GM23248 (cell line): ENCODE data around the gene ZSCAN9. TPM values are rescaled to one million over a fixed set of nuclear protein-coding genes. Genes with fewer than 3 reads are reported as not detected.

Source experiments
- DNase-seq: peaks from one replicate; pipeline ENCODE4 v3.0.0-alpha.2; 2015
- H2AFZ ChIP-seq: fragments of 200-600 bp; sonication (generic); 2 replicates; pipeline ENCODE4 v1.6.1; 2016; ENCODE audit warnings: antibody characterized with exemption
- H3F3A ChIP-seq: fragments of 200-600 bp; sonication (generic); 2 replicates; pipeline ENCODE4 v1.6.1; 2016; ENCODE audit warnings: mild to moderate bottlenecking, antibody characterized with exemption, mixed run types; ENCODE audit not compliant: insufficient read depth
- H3K27ac ChIP-seq: fragments of 200-600 bp; sonication (generic); 2 replicates; pipeline ENCODE4 v1.5.1; 2016; ENCODE audit warnings: mild to moderate bottlenecking
- H3K27me3 ChIP-seq: fragments of 200-600 bp; sonication (generic); replicated peaks from 2 replicates; pipeline ENCODE4 v1.6.1; 2016; ENCODE audit warnings: mild to moderate bottlenecking; ENCODE audit not compliant: insufficient read depth
- H3K36me3 ChIP-seq: fragments of 200-600 bp; sonication (generic); 2 replicates; pipeline ENCODE4 v1.6.1; 2016; ENCODE audit warnings: low read depth, mild to moderate bottlenecking
- H3K4me1 ChIP-seq: fragments of 200-600 bp; sonication (generic); 2 replicates; pipeline ENCODE4 v1.6.1; 2016; ENCODE audit warnings: mild to moderate bottlenecking; ENCODE audit not compliant: insufficient read depth
- H3K4me2 ChIP-seq: fragments of 200-600 bp; sonication (generic); one replicate; pipeline ENCODE4 v1.6.1; 2016; ENCODE audit warnings: mild to moderate bottlenecking; ENCODE audit not compliant: unreplicated experiment
- H3K4me3 ChIP-seq: fragments of 200-600 bp; sonication (generic); 2 replicates; pipeline ENCODE4 v1.5.1; 2016; ENCODE audit warnings: mild to moderate bottlenecking
- H3K79me2 ChIP-seq: fragments of 200-600 bp; sonication (generic); 2 replicates; pipeline ENCODE4 v1.6.1; 2016; ENCODE audit warnings: mild to moderate bottlenecking; ENCODE audit not compliant: insufficient read depth
- H3K9ac ChIP-seq: fragments of 200-600 bp; sonication (generic); 2 replicates; pipeline ENCODE4 v1.6.1; 2016; ENCODE audit warnings: mild to moderate bottlenecking
- H3K9me2 ChIP-seq: fragments of 200-600 bp; sonication (generic); 2 replicates; pipeline ENCODE4 v1.6.1; 2016; ENCODE audit warnings: mixed run types, mild to moderate bottlenecking, moderate library complexity; ENCODE audit not compliant: insufficient read depth
- H3K9me3 ChIP-seq: fragments of 200-600 bp; sonication (generic); one replicate; pipeline ENCODE4 v1.6.1; 2017; ENCODE audit warnings: low read depth
- H4K20me1 ChIP-seq: fragments of 200-600 bp; sonication (generic); 2 replicates; pipeline ENCODE4 v1.6.0; 2016; ENCODE audit not compliant: insufficient read depth
- EZH2 ChIP-seq: fragments of 200-600 bp; sonication (generic); IDR thresholded peaks from 2 replicates; pipeline ENCODE4 v1.6.1; 2018; ENCODE audit warnings: antibody characterized with exemption, mild to moderate bottlenecking; ENCODE audit not compliant: insufficient read depth, poor library complexity, severe bottlenecking
- EZH2phosphoT487 ChIP-seq: fragments of 200-600 bp; sonication (generic); IDR thresholded peaks from 2 replicates; pipeline ENCODE4 v1.6.1; 2018; ENCODE audit warnings: antibody characterized with exemption, moderate library complexity, mild to moderate bottlenecking, low read depth; ENCODE audit not compliant: insufficient read depth
- WGBS, 2 experiments: methylation state at CpG; one replicate each; pipeline ENCODE4 v1.1.6; 2015 to 2017; ENCODE audit warnings: low lambda C conversion rate in 2 of 2, low coverage in 1 of 2; ENCODE audit errors: missing lambda C conversion rate in 2 of 2; 5-methylcytosine and 5-hydroxymethylcytosine counted together
- in situ Hi-C: fragments of 300-500 bp; cut with MboI; formaldehyde crosslinking; loops from 2 replicates; pipeline ENCODE4 v1.15.0; 2020
- polyA plus RNA-seq: library from polyadenylated mRNA; unstranded; fragments of >200 nt; fragmentation: Nextera tagmentation; extraction: Ambion mirVana; gene quantifications from 2 replicates; pipeline ENCODE4 v1.2.1, GENCODE V29; 2016
- total RNA-seq: library from RNA; depleted of rRNA; stranded (reverse); fragments of >200 nt; shearing (Covaris generic); gene quantifications from 2 replicates; pipeline ENCODE4 v1.2.3, GENCODE V29; 2014

Gene ZSCAN9
- total and polyA plus RNA-seq, 2 experiments from 2014 or later = 5.8 to 7.3 TPM

- Histone ChIP-seq H3K9me2 (no peaks in the 10 kb centered on the region), H3K9ac (peak overlapping the region; percentile 39), H3K27ac (no peak overlapping the region), H3K27me3 (peaks cover 48% of the 10 kb centered on the region), H3F3A (peaks cover 14% of the 10 kb centered on the region), H3K36me3 (no peaks in the 10 kb centered on the region), H3K4me2 (peak overlapping the region; percentile 86), H3K4me1 (peaks cover 7% of the 10 kb centered on the region), H3K79me2 (no peaks in the 10 kb centered on the region), H3K9me3 (no peaks in the 10 kb centered on the region), H2AFZ (peak overlapping the region; percentile 70), H4K20me1 (no peaks in the 10 kb centered on the region), H3K4me3 (peak overlapping the region; percentile 70)
- in situ Hi-C loops = no loop called here
- no peak for DNase-seq
- 9 to 17% methylated on average over 16 of the region's 16 CpGs for WGBS, 2 experiments
- TF ChIP-seq EZH2 = no peak
Measured at GRCh38 chr6:28211840-28212509, 13.1 kb upstream of the ZSCAN9 start.

- 1% methylated on average over 21 of the region's 21 CpGs for WGBS, 2 experiments
- Histone ChIP-seq H3K27me3 (peaks cover 43% of the 10 kb centered on the region), H3K9me3 (no peaks in the 10 kb centered on the region), H3K4me3 (peak overlapping the region; percentile 70), H3K4me1 (peaks cover 7% of the 10 kb centered on the region), H3K27ac (no peak overlapping the region), H3K79me2 (no peaks in the 10 kb centered on the region), H3K4me2 (peak overlapping the region; percentile 86), H3K9ac (peak overlapping the region; percentile 39), H3K36me3 (no peaks in the 10 kb centered on the region), H3F3A (peaks cover 14% of the 10 kb centered on the region), H4K20me1 (no peaks in the 10 kb centered on the region), H2AFZ (peak overlapping the region; percentile 70), H3K9me2 (no peaks in the 10 kb centered on the region)
- in situ Hi-C loops = no loop called here
- peak; percentile 87 for DNase-seq
- TF ChIP-seq EZH2 (no peak), EZH2phosphoT487 (no peak)
Measured at GRCh38 chr6:28212510-28213212, 12.4 kb upstream of the ZSCAN9 start.

- H3K27me3 ChIP-seq = peaks cover 38% of the 10 kb centered on the region
Measured at GRCh38 chr6:28213213-28213523, 11.9 kb upstream of the ZSCAN9 start.

GRCh38 chr6:28215425-28215824 lies 9.7 kb upstream of the ZSCAN9 start:
- Histone ChIP-seq H4K20me1 (no peaks in the 10 kb centered on the region), H3K4me3 (0 out of 2 replicates have a peak overlapping the region, but pooled peaks have one; percentile 28), H3K9me3 (no peaks in the 10 kb centered on the region), H3K9me2 (no peaks in the 10 kb centered on the region), H3K79me2 (no peaks in the 10 kb centered on the region), H3K27ac (no peak overlapping the region), H2AFZ (peak overlapping the region; percentile 43), H3K27me3 (peaks cover 16% of the 10 kb centered on the region), H3K36me3 (no peaks in the 10 kb centered on the region), H3K9ac (no peak overlapping the region), H3K4me2 (peak overlapping the region; percentile 22), H3F3A (peaks cover 14% of the 10 kb centered on the region), H3K4me1 (peaks cover 7% of the 10 kb centered on the region)
- in situ Hi-C loops = no loop called here
- 25 to 31% methylated on average over 8 of the region's 8 CpGs for WGBS, 2 experiments
- DNase-seq = peak; percentile 29
- TF ChIP-seq EZH2phosphoT487 (no peak), EZH2 (no peak)

More at GRCh38 chr6:28213213-28213523, 11.9 kb upstream of the ZSCAN9 start:
- no peak overlapping the region for H3K9ac ChIP-seq
- H3K9me3 ChIP-seq = no peaks in the 10 kb centered on the region
- in situ Hi-C loops = no loop called here
- no peaks in the 10 kb centered on the region for H3K79me2 ChIP-seq
- no peak overlapping the region for H2AFZ ChIP-seq
- H3K4me1 ChIP-seq = peaks cover 7% of the 10 kb centered on the region
- no peak for DNase-seq
- no peaks in the 10 kb centered on the region for H3K9me2 ChIP-seq
- H3K4me3 ChIP-seq = peak overlapping the region; percentile 70
- no peak overlapping the region for H3K27ac ChIP-seq
- TF ChIP-seq EZH2 = no peak
- no peak for TF ChIP-seq EZH2phosphoT487
- H3K4me2 ChIP-seq = peak overlapping the region; percentile 86
- H3K36me3 ChIP-seq = no peaks in the 10 kb centered on the region
- WGBS, 2 experiments = 3 to 5% methylated on average over 2 of the region's 2 CpGs
- peaks cover 14% of the 10 kb centered on the region for H3F3A ChIP-seq
- H4K20me1 ChIP-seq = no peaks in the 10 kb centered on the region
